T-helper 1 cell (primary cell): Measurements from ENCODE around the gene MYT1.
"Not testable (repeated sequence)": the region's sequence is repeated elsewhere in the genome, so short reads cannot be mapped to it uniquely, and the experiment has no call there.

ENCODE experiments used
- DNase-seq, 5 donors: peaks; one replicate each; pipeline ENCODE4 v3.0.0-alpha.2; 2012 to 2020

The MYT1 gene

GRCh38 chr20:64169091-64169560 lies 4.9 kb downstream of the MYT1 start:
- DNase-seq, result no peak

GRCh38 chr20:64171211-64171610 lies 7.0 kb downstream of the MYT1 start:
- DNase-seq, result no peak

- DNase-seq, result no peak
Measured at GRCh38 chr20:64173116-64173515, 8.9 kb downstream of the MYT1 start.

- DNase-seq, result no peak
Measured at GRCh38 chr20:64176551-64176950, 12.3 kb downstream of the MYT1 start.

GRCh38 chr20:64176971-64177370 lies 12.7 kb downstream of the MYT1 start:
- no peak for DNase-seq

- DNase-seq, result no peak
Measured at GRCh38 chr20:64177384-64177783, 13.1 kb downstream of the MYT1 start.

GRCh38 chr20:64177787-64178186 lies 13.5 kb downstream of the MYT1 start:
- DNase-seq, result no peak

GRCh38 chr20:64178925-64179324 lies 14.7 kb downstream of the MYT1 start:
- not testable (repeated sequence) for DNase-seq

GRCh38 chr20:64179805-64180204 lies 15.6 kb downstream of the MYT1 start:
- no peak for DNase-seq

- no peak for DNase-seq
Measured at GRCh38 chr20:64180673-64181072, 16.4 kb downstream of the MYT1 start.

GRCh38 chr20:64181391-64181790 lies 17.1 kb downstream of the MYT1 start:
- no peak for DNase-seq

GRCh38 chr20:64182146-64182865 lies 18.1 kb downstream of the MYT1 start:
- DNase-seq, result no peak

- DNase-seq, result no peak
Measured at GRCh38 chr20:64183313-64183712, 19.1 kb downstream of the MYT1 start.

GRCh38 chr20:64184795-64185194 lies 20.5 kb downstream of the MYT1 start:
- no peak for DNase-seq

GRCh38 chr20:64185276-64185900 lies 21.1 kb downstream of the MYT1 start:
- DNase-seq, result no peak

- DNase-seq, result no peak
Measured at GRCh38 chr20:64186071-64186598, 21.9 kb downstream of the MYT1 start.

GRCh38 chr20:64187213-64187612 lies 23.0 kb downstream of the MYT1 start:
- not testable (repeated sequence) for DNase-seq

- DNase-seq, result no peak
Measured at GRCh38 chr20:64188091-64188490, 23.8 kb downstream of the MYT1 start.

GRCh38 chr20:64188682-64189529 lies 24.7 kb downstream of the MYT1 start:
- DNase-seq, result no peak

- DNase-seq, result no peak
Measured at GRCh38 chr20:64189530-64189966, 25.3 kb downstream of the MYT1 start.

GRCh38 chr20:64189986-64190385 lies 25.7 kb downstream of the MYT1 start:
- DNase-seq, result no peak

- DNase-seq, result no peak
Measured at GRCh38 chr20:64191002-64191401, 26.8 kb downstream of the MYT1 start.

- DNase-seq, result no peak
Measured at GRCh38 chr20:64192406-64192805, 28.2 kb downstream of the MYT1 start.
